ENCODE data around the gene JUP.

The JUP gene

GRCh38 chr17:41738077-41738800, 48.3 kb downstream of the JUP start:
- DNase-seq (ENCODE audit: low read depth): peak; percentile 85
- H3K4me3 ChIP-seq (ENCODE audit: low read depth, low read length): no peak overlapping the region
- TF ChIP-seq MYC (IDR thresholded peaks at IDR 0.05; ENCODE audit: low read depth, low read length): peak; percentile 99
- peak; percentile 97 for TF ChIP-seq MAX (IDR thresholded peaks at IDR 0.05; ENCODE audit: low read depth, low read length)
- TF ChIP-seq CTCF (IDR thresholded peaks at IDR 0.05; ENCODE audit: low read depth, low read length): peak; percentile 91
- no peak for TF ChIP-seq POLR2A (IDR thresholded peaks at IDR 0.05; ENCODE audit: extremely low read depth, insufficient read length)

GRCh38 chr17:41737680-41738023, 48.9 kb downstream of the JUP start:
- no peak for TF ChIP-seq POLR2A (IDR thresholded peaks at IDR 0.05; ENCODE audit: extremely low read depth, insufficient read length)
- no peak for TF ChIP-seq MAX (IDR thresholded peaks at IDR 0.05; ENCODE audit: low read depth, low read length)
- no peak for TF ChIP-seq CTCF (IDR thresholded peaks at IDR 0.05; ENCODE audit: low read depth, low read length)
- TF ChIP-seq MYC (IDR thresholded peaks at IDR 0.05; ENCODE audit: low read depth, low read length): no peak
- H3K4me3 ChIP-seq (ENCODE audit: low read depth, low read length): no peak overlapping the region
- DNase-seq (ENCODE audit: low read depth): peak; percentile 49

- no peak overlapping the region for H3K4me3 ChIP-seq (ENCODE audit: low read depth, low read length)
- TF ChIP-seq POLR2A (IDR thresholded peaks at IDR 0.05; ENCODE audit: extremely low read depth, insufficient read length) (no peak), MAX (IDR thresholded peaks at IDR 0.05; ENCODE audit: low read depth, low read length) (no peak), CTCF (IDR thresholded peaks at IDR 0.05; ENCODE audit: low read depth, low read length) (no peak), MYC (IDR thresholded peaks at IDR 0.05; ENCODE audit: low read depth, low read length) (no peak)
- DNase-seq (ENCODE audit: low read depth): peak; percentile 42
These were observed 49.4 kb downstream of the JUP start for GRCh38 chr17:41736983-41737679.

- TF ChIP-seq CTCF (IDR thresholded peaks at IDR 0.05; ENCODE audit: low read depth, low read length) (no peak), MAX (IDR thresholded peaks at IDR 0.05; ENCODE audit: low read depth, low read length) (no peak), MYC (IDR thresholded peaks at IDR 0.05; ENCODE audit: low read depth, low read length) (no peak), POLR2A (IDR thresholded peaks at IDR 0.05; ENCODE audit: extremely low read depth, insufficient read length) (no peak)
- no peak overlapping the region for H3K4me3 ChIP-seq (ENCODE audit: low read depth, low read length)
- DNase-seq (ENCODE audit: low read depth): no peak
These were observed 50.8 kb downstream of the JUP start for GRCh38 chr17:41735744-41736143.

GRCh38 chr17:41734949-41735313, 51.6 kb downstream of the JUP start:
- TF ChIP-seq MYC (IDR thresholded peaks at IDR 0.05; ENCODE audit: low read depth, low read length): no peak
- no peak for TF ChIP-seq CTCF (IDR thresholded peaks at IDR 0.05; ENCODE audit: low read depth, low read length)
- TF ChIP-seq MAX (IDR thresholded peaks at IDR 0.05; ENCODE audit: low read depth, low read length): no peak
- TF ChIP-seq POLR2A (IDR thresholded peaks at IDR 0.05; ENCODE audit: extremely low read depth, insufficient read length): no peak
- no peak for DNase-seq (ENCODE audit: low read depth)
- H3K4me3 ChIP-seq (ENCODE audit: low read depth, low read length): no peak overlapping the region

Data from NB4 (cell line).